H9 (cell line): Measurements from ENCODE around the gene SSH3. TPM values are rescaled to one million over a fixed set of nuclear protein-coding genes. Genes with fewer than 3 reads are reported as not detected.

Experiments
- DNase-seq: peaks from one replicate; pipeline ENCODE4 v3.0.0-alpha.2; 2017
- H2AFZ ChIP-seq: one replicate; pipeline ENCODE4 v1.6.1; 2013; ENCODE audit warnings: mild to moderate bottlenecking, low read length, control low read depth, moderate library complexity
- H2AK5ac ChIP-seq: 2 replicates; pipeline ENCODE4 v1.6.1; 2013; ENCODE audit warnings: low read length, control low read depth, mixed read lengths; ENCODE audit not compliant: insufficient read length
- H2BK120ac ChIP-seq: one replicate; pipeline ENCODE4 v1.6.1; 2013; ENCODE audit warnings: low read depth, mild to moderate bottlenecking, low read length, control low read depth, inconsistent platforms; ENCODE audit not compliant: poor library complexity, severe bottlenecking
- H2BK12ac ChIP-seq: 2 replicates; pipeline ENCODE4 v1.6.1; 2013; ENCODE audit warnings: low read length, control low read depth, mixed read lengths, low read depth; ENCODE audit not compliant: insufficient read length
- H2BK15ac ChIP-seq: 2 replicates; pipeline ENCODE4 v1.6.1; 2013; ENCODE audit warnings: low read depth, low read length, control low read depth
- H2BK20ac ChIP-seq: one replicate; pipeline ENCODE4 v1.6.1; 2013; ENCODE audit warnings: low read depth, mild to moderate bottlenecking, low read length, control low read depth, inconsistent platforms; ENCODE audit not compliant: poor library complexity, severe bottlenecking
- H2BK5ac ChIP-seq: 2 replicates; pipeline ENCODE4 v1.6.1; 2013; ENCODE audit warnings: low read length, control low read depth, mixed read lengths; ENCODE audit not compliant: insufficient read length
- H3K14ac ChIP-seq: 2 replicates; pipeline ENCODE4 v1.6.1; 2013; ENCODE audit warnings: low read length, control low read depth; ENCODE audit not compliant: insufficient read depth
- H3K18ac ChIP-seq: 2 replicates; pipeline ENCODE4 v1.6.1; 2013; ENCODE audit warnings: low read depth, mild to moderate bottlenecking, mixed read lengths, low read length, control low read depth; ENCODE audit not compliant: insufficient read length
- H3K23ac ChIP-seq: 2 replicates; pipeline ENCODE4 v1.6.1; 2013; ENCODE audit warnings: low read length, control low read depth, mixed read lengths, low read depth; ENCODE audit not compliant: insufficient read length
- H3K23me2 ChIP-seq: 2 replicates; pipeline ENCODE4 v1.6.1; 2013; ENCODE audit warnings: low read depth, mild to moderate bottlenecking, mixed read lengths, low read length, control low read depth; ENCODE audit not compliant: insufficient read length, poor library complexity, severe bottlenecking
- H3K27ac ChIP-seq: 2 replicates; pipeline ENCODE4 v1.5.1; 2013; ENCODE audit warnings: low read length, control low read depth, mixed read lengths, low read depth; ENCODE audit not compliant: insufficient read length
- H3K27me3 ChIP-seq: 2 replicates; pipeline ENCODE4 v1.6.1; 2013; ENCODE audit warnings: low read length, control low read depth, inconsistent platforms; ENCODE audit not compliant: insufficient read depth
- H3K4ac ChIP-seq: 2 replicates; pipeline ENCODE4 v1.6.1; 2013; ENCODE audit warnings: low read depth, mild to moderate bottlenecking, control low read depth, inconsistent platforms, low read length, moderate library complexity
- H3K4me1 ChIP-seq: 2 replicates; pipeline ENCODE4 v1.6.1; 2013; ENCODE audit warnings: low read length, control low read depth, inconsistent platforms; ENCODE audit not compliant: insufficient read depth
- H3K4me2 ChIP-seq: 2 replicates; pipeline ENCODE4 v1.6.1; 2013; ENCODE audit warnings: low read length, control low read depth, mixed read lengths; ENCODE audit not compliant: insufficient read length, insufficient read depth
- H3K56ac ChIP-seq: 2 replicates; pipeline ENCODE4 v1.6.1; 2013; ENCODE audit warnings: low read depth, mild to moderate bottlenecking, mixed read lengths, low read length, control low read depth; ENCODE audit not compliant: insufficient read length
- H3K79me1 ChIP-seq: 2 replicates; pipeline ENCODE4 v1.6.1; 2013; ENCODE audit warnings: low read depth, mild to moderate bottlenecking, moderate library complexity, low read length, control low read depth, inconsistent platforms; ENCODE audit not compliant: insufficient read depth, poor library complexity, severe bottlenecking
- H3K79me2 ChIP-seq: 2 replicates; pipeline ENCODE4 v1.6.1; 2013; ENCODE audit warnings: low read length, control low read depth, inconsistent platforms; ENCODE audit not compliant: insufficient read depth
- H3K9ac ChIP-seq: 2 replicates; pipeline ENCODE4 v1.6.1; 2013; ENCODE audit warnings: low read length, control low read depth, mixed read lengths; ENCODE audit not compliant: insufficient read length; ENCODE audit errors: extremely low read depth
- H3K9me3 ChIP-seq: one replicate; pipeline ENCODE4 v1.6.1; 2013; ENCODE audit warnings: low read depth, low read length, inconsistent platforms; ENCODE audit not compliant: control insufficient read depth
- H3T11ph ChIP-seq: one replicate; pipeline ENCODE4 v1.6.1; 2013; ENCODE audit warnings: mild to moderate bottlenecking, low read length, control low read depth, inconsistent platforms
- H4K20me1 ChIP-seq: one replicate; pipeline ENCODE4 v1.6.1; 2013; ENCODE audit not compliant: control insufficient read depth, insufficient read length, insufficient read depth
- H4K5ac ChIP-seq: 2 replicates; pipeline ENCODE4 v1.6.1; 2013; ENCODE audit warnings: low read depth, mild to moderate bottlenecking, mixed read lengths, low read length, control low read depth; ENCODE audit not compliant: insufficient read length
- H4K8ac ChIP-seq: replicated peaks from 2 replicates; pipeline ENCODE4 v1.6.1; 2013; ENCODE audit warnings: low read length, control low read depth, mixed read lengths, low read depth; ENCODE audit not compliant: insufficient read length
- H4K91ac ChIP-seq: 2 replicates; pipeline ENCODE4 v1.6.1; 2013; ENCODE audit warnings: low read depth, mild to moderate bottlenecking, moderate library complexity, mixed read lengths, low read length, control low read depth; ENCODE audit not compliant: insufficient read length
- H3K27ac Mint-ChIP-seq, 3 experiments: 2 replicates in 2 of 3; 3 replicates in 1 of 3; pipeline ENCODE4 v1.8.0; 2020 to 2021; ENCODE audit warnings: mixed read lengths in 3 of 3, mild to moderate bottlenecking in 1 of 3, moderate library complexity in 1 of 3
- H3K27me3 Mint-ChIP-seq: 2 replicates; pipeline ENCODE4 v1.8.0; 2021; ENCODE audit warnings: low read depth, mild to moderate bottlenecking, moderate library complexity, mixed read lengths
- H3K36me3 Mint-ChIP-seq, 3 experiments: 2 replicates in 2 of 3; 3 replicates in 1 of 3; pipeline ENCODE4 v1.8.0; 2020 to 2021; ENCODE audit warnings: low read depth in 3 of 3, mixed read lengths in 3 of 3; ENCODE audit not compliant: insufficient read depth in 1 of 3
- H3K4me1 Mint-ChIP-seq, 2 experiments: 2 replicates each; pipeline ENCODE4 v1.8.0; 2020; ENCODE audit warnings: mixed read lengths in 2 of 2
- H3K4me3 Mint-ChIP-seq, 2 experiments: 2 replicates in 1 of 2; 3 replicates in 1 of 2; pipeline ENCODE4 v1.8.0; 2020 to 2021; ENCODE audit warnings: mild to moderate bottlenecking in 2 of 2, mixed read lengths in 2 of 2, moderate library complexity in 1 of 2
- H3K9me3 Mint-ChIP-seq, 2 experiments: 2 replicates in 1 of 2; 3 replicates in 1 of 2; pipeline ENCODE4 v1.8.0; 2020; ENCODE audit warnings: mild to moderate bottlenecking in 2 of 2, mixed read lengths in 2 of 2, moderate library complexity in 1 of 2
- WGBS: extraction: QIAGEN DNeasy Blood & Tissue Kit; methylation state at CpG from one replicate; pipeline ENCODE4 v1.1.7; 2013; ENCODE audit warnings: missing lambda C conversion rate, low lambda C conversion rate, mixed read lengths; ENCODE audit not compliant: insufficient read length; ENCODE audit errors: extremely low coverage; 5-methylcytosine and 5-hydroxymethylcytosine counted together
- total RNA-seq: library from RNA; stranded (reverse); gene quantifications from 2 replicates; pipeline ENCODE4 v1.2.1, GENCODE V29; 2021
- TF ChIP-seq, protein P1 (sequence below): fragments of 200-600 bp; sonication (generic); conservative IDR thresholded peaks from 3 replicates; pipeline ENCODE4 v1.8.0; 2021; ENCODE audit warnings: antibody characterized with exemption, mild to moderate bottlenecking

SSH3 gene
- total RNA-seq, 1 experiment from 2014 or later = 42.2 TPM

DNA sequence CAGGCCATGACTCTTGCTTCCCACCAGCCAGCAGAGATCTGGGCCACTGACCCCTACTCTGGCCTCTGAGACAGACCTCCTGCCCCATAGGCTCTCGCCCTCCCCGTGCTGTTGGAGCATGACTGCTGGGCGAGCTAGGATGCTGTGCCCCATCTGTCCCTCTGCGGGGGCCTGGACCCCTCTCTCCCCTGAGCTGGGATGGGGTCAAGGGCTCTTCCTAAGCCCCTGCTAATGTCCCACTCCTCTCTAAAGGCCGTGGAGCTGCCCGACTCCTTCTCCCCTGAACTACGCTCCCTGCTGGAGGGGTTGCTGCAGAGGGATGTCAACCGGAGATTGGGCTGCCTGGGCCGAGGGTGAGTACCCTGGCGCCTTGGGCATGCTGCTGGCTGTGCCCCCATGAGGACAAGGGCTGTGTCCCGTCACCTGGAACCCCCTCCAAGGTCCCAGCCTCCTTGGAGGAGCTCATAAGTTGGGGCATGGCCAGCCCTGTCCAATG, 20.4 kb upstream of the SSH3 start:
- Histone ChIP-seq H2AK5ac (no peak overlapping the region), H2BK15ac (no peak overlapping the region), H3K4ac (no peak overlapping the region), H3K79me2 (no peaks in the 10 kb centered on the region), H3K4me1 (peaks cover 4% of the 10 kb centered on the region; the same call in 1 of the 2 replicates), H2AFZ (no peak overlapping the region), H2BK5ac (no peak overlapping the region), H3K18ac (no peak overlapping the region), H3T11ph (no peak overlapping the region), H4K8ac (no peak overlapping the region), H2BK20ac (no peak overlapping the region), H3K27me3 (no peaks in the 10 kb centered on the region), H3K9ac (no peak overlapping the region), H3K4me2 (no peak overlapping the region), H3K56ac (no peak overlapping the region), H3K23ac (no peak overlapping the region), H3K79me1 (no peaks in the 10 kb centered on the region), H3K9me3 (no peaks in the 10 kb centered on the region), H3K23me2 (no peaks in the 10 kb centered on the region), H3K27ac (no peak overlapping the region), H3K14ac (no peak overlapping the region), H4K20me1 (no peaks in the 10 kb centered on the region), H2BK12ac (no peak overlapping the region), H4K91ac (no peak overlapping the region), H2BK120ac (no peak overlapping the region), H4K5ac (no peak overlapping the region)
- WGBS = no CpG with 5 or more reads among the region's 11 CpGs
- Mint-ChIP-seq H3K4me1 (peaks cover 9 to 11% of the 10 kb centered on the region in 2 experiments), H3K27ac (no peak overlapping the region), H3K4me3 (no peak overlapping the region), H3K27me3 (peaks cover 2% of the 10 kb centered on the region; the same call in 1 of the 2 replicates), H3K36me3 (peaks cover 19 to 60% (median 55%) of the 10 kb centered on the region in 3 experiments; a peak in 6 of 7 replicates), H3K9me3 (no peaks in the 10 kb centered on the region; a peak in 1 of 5 replicates)
- TF ChIP-seq, protein P1, sequence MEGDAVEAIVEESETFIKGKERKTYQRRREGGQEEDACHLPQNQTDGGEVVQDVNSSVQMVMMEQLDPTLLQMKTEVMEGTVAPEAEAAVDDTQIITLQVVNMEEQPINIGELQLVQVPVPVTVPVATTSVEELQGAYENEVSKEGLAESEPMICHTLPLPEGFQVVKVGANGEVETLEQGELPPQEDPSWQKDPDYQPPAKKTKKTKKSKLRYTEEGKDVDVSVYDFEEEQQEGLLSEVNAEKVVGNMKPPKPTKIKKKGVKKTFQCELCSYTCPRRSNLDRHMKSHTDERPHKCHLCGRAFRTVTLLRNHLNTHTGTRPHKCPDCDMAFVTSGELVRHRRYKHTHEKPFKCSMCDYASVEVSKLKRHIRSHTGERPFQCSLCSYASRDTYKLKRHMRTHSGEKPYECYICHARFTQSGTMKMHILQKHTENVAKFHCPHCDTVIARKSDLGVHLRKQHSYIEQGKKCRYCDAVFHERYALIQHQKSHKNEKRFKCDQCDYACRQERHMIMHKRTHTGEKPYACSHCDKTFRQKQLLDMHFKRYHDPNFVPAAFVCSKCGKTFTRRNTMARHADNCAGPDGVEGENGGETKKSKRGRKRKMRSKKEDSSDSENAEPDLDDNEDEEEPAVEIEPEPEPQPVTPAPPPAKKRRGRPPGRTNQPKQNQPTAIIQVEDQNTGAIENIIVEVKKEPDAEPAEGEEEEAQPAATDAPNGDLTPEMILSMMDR = no peak
- no peak for DNase-seq
